Testis (tissue), 3 donors: ENCODE data around the gene ZMIZ1. TPM values are rescaled to one million over a fixed set of nuclear protein-coding genes. Genes with fewer than 3 reads are reported as not detected.

ENCODE experiments used
- DNase-seq: peaks from one replicate; pipeline ENCODE4 v3.0.0-alpha.2; 2019
- H3K27ac ChIP-seq, 2 donors: fragments of 200-600 bp; sonication (generic); one replicate each; pipeline ENCODE4 v1.5.1; 2019
- H3K27me3 ChIP-seq: fragments of 200-600 bp; sonication (generic); one replicate; pipeline ENCODE4 v1.5.1; 2019
- H3K36me3 ChIP-seq: fragments of 200-600 bp; sonication (generic); one replicate; pipeline ENCODE4 v1.5.1; 2017; ENCODE audit warnings: low read depth; ENCODE audit errors: missing control alignments
- H3K4me1 ChIP-seq: fragments of 200-600 bp; sonication (generic); one replicate; pipeline ENCODE4 v1.5.1; 2019
- H3K4me3 ChIP-seq, 2 donors: fragments of 200-600 bp; sonication (generic); one replicate each; pipeline ENCODE4 v1.5.1; 2017 to 2019
- H3K9me3 ChIP-seq: fragments of 200-600 bp; sonication (generic); one replicate; pipeline ENCODE4 v1.5.1; 2017
- CTCF ChIP-seq, 3 experiments: fragments of 450-650 bp in 2 of 3; fragments of 200-600 bp in 1 of 3; sonication (generic) in 1 of 3; IDR thresholded peaks; one replicate each; pipeline ENCODE4 v1.5.1; 2016 to 2019; ENCODE audit warnings: antibody characterized with exemption in 3 of 3, mild to moderate bottlenecking in 2 of 3, moderate library complexity in 1 of 3
- POLR2A ChIP-seq: fragments of 450-650 bp; IDR thresholded peaks from one replicate; pipeline ENCODE4 v1.6.1; 2017; ENCODE audit warnings: antibody characterized with exemption, mild to moderate bottlenecking, moderate library complexity
- WGBS, 2 donors: methylation state at CpG; one replicate each; pipeline ENCODE4 v1.1.5; 2018; 5-methylcytosine and 5-hydroxymethylcytosine counted together
- intact Hi-C: fragments of 100-400 bp; cut with DNase I; formaldehyde crosslinking; loops from one replicate; pipeline ENCODE4 v1.15.1; 2023; ENCODE audit warnings: low total_unique reads
- polyA plus RNA-seq: library from polyadenylated mRNA; stranded (reverse); fragments of 350-450 nt; fragmentation: Illumina TruSeq; extraction: RNeasy Lipid Tissue Mini Kit (QIAGEN cat#74804); gene quantifications from one replicate; pipeline ENCODE4 v1.2.3, GENCODE V29; 2014; ENCODE audit warnings: low read depth, low replicate concordance; ENCODE audit not compliant: insufficient read depth
- total RNA-seq, 2 donors: library from RNA; depleted of rRNA; stranded (reverse); fragments of >200 nt; gene quantifications; one replicate each; pipeline ENCODE4 v1.2.3, GENCODE V29; 2016

The ZMIZ1 gene
- total and polyA plus RNA-seq, 3 donors from 2014 or later = 15.2 to 22.0 (median 18.8) TPM

GRCh38 chr10:79123547-79123963, 54.8 kb downstream of the ZMIZ1 start:
- DNase-seq = no peak

DNA sequence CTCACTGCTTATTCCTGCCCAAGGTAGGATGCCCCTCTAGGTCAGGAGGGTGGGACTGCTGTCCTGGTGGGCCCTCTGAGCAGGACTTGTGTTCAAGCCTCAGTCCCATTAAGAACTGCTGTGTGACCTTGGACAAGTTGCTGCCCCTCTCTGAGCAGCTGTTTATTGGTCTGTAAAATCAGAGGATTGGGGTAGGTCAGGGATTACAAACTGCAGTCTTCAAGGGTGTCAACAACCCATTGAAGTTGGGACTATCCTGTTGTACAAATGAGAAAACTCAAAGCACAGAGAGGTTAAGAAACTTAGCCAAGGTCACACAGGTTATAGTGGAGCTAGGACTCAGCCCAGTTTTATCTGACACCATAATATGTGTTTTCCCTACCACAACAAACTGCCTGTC, 55.3 kb downstream of the ZMIZ1 start:
- Histone ChIP-seq H3K9me3 (no peaks in the 10 kb centered on the region), H3K4me3 (no peak overlapping the region), H3K27me3 (no peaks in the 10 kb centered on the region), H3K4me1 (peaks cover 4% of the 10 kb centered on the region), H3K27ac (no peak overlapping the region), H3K36me3 (no peaks in the 10 kb centered on the region)
- intact Hi-C loops = no loop called here
- no peak for DNase-seq
- TF ChIP-seq POLR2A = no peak
- no peak for TF ChIP-seq CTCF (IDR thresholded peaks at IDR 0.05)

More at GRCh38 chr10:79123547-79123963, 54.8 kb downstream of the ZMIZ1 start:
- intact Hi-C loops = no loop called here
- Histone ChIP-seq H3K4me3 (no peak overlapping the region), H3K4me1 (peaks cover 4% of the 10 kb centered on the region), H3K36me3 (no peaks in the 10 kb centered on the region), H3K9me3 (no peaks in the 10 kb centered on the region), H3K27ac (no peak overlapping the region), H3K27me3 (no peaks in the 10 kb centered on the region)
- TF ChIP-seq CTCF (IDR thresholded peaks at IDR 0.05) = no peak
- TF ChIP-seq POLR2A = no peak
- 68% methylated on average over 8 of the region's 8 CpGs; no CpG with 5 or more reads in 1 of the 2 donors for WGBS, 2 donors

- no peak overlapping the region for H3K4me3 ChIP-seq
- no peak overlapping the region for H3K27ac ChIP-seq
- intact Hi-C loops = no loop called here
- peaks cover 11% of the 10 kb centered on the region for H3K4me1 ChIP-seq
- WGBS, 2 donors = 85 to 90% methylated on average over 3 to 7 of the region's 7 CpGs
- no peak for DNase-seq
- H3K36me3 ChIP-seq = no peaks in the 10 kb centered on the region
- H3K27me3 ChIP-seq = no peaks in the 10 kb centered on the region
- no peaks in the 10 kb centered on the region for H3K9me3 ChIP-seq
- no peak for TF ChIP-seq CTCF (IDR thresholded peaks at IDR 0.05)
- no peak for TF ChIP-seq POLR2A
Measured at GRCh38 chr10:79125092-79125491, 56.3 kb downstream of the ZMIZ1 start.

DNA sequence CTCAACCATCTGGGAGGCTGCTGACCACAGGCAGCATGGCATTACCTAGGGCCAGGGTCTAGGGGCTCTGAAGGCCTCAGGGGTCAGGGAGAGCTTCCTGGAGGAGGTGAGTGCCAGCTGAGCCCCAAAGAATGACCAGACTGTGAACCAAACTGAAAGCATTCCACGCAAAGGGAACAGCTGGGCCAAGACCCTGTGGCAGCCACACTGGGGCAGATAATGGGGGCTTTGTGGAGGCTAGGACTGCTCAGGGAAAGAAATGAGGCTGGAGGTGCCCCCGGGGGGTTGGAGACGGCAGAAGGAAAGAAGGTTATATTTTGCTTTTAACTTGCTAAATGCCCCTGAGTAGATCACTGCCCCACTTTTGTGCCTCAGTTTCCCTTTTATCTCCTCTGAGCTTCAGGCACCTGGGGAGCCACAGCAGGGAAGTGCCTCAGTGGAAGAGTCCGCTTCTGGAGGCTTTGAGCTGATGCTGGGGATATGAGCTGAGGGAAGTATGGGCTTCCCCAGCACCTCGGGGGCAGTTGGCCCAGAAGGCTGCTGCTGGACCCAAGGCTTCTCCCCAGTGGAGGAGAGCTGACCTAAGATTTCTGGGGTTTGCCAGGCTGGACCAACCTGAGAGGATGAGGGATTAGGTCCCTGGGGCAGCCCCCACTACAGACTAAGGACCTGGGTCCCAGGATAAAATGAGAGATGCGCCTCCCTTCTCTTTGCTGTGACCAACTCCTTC, 57.8 kb downstream of the ZMIZ1 start:
- no peak for DNase-seq
- intact Hi-C loops = no loop called here
- Histone ChIP-seq H3K4me1 (peaks cover 11% of the 10 kb centered on the region), H3K36me3 (no peaks in the 10 kb centered on the region), H3K9me3 (no peaks in the 10 kb centered on the region), H3K4me3 (no peak overlapping the region), H3K27ac (no peak overlapping the region), H3K27me3 (no peaks in the 10 kb centered on the region)
- no peak for TF ChIP-seq CTCF (IDR thresholded peaks at IDR 0.05)
- TF ChIP-seq POLR2A = no peak
- 86 to 90% methylated on average over 5 to 6 of the region's 6 CpGs for WGBS, 2 donors
